Measurements from ENCODE around the gene ENDOU.
A peak's percentile ranks its signal among the peaks of the same experiment; 100 is the strongest.

ENDOU gene, protein sequence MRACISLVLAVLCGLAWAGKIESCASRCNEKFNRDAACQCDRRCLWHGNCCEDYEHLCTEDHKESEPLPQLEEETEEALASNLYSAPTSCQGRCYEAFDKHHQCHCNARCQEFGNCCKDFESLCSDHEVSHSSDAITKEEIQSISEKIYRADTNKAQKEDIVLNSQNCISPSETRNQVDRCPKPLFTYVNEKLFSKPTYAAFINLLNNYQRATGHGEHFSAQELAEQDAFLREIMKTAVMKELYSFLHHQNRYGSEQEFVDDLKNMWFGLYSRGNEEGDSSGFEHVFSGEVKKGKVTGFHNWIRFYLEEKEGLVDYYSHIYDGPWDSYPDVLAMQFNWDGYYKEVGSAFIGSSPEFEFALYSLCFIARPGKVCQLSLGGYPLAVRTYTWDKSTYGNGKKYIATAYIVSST

DNA sequence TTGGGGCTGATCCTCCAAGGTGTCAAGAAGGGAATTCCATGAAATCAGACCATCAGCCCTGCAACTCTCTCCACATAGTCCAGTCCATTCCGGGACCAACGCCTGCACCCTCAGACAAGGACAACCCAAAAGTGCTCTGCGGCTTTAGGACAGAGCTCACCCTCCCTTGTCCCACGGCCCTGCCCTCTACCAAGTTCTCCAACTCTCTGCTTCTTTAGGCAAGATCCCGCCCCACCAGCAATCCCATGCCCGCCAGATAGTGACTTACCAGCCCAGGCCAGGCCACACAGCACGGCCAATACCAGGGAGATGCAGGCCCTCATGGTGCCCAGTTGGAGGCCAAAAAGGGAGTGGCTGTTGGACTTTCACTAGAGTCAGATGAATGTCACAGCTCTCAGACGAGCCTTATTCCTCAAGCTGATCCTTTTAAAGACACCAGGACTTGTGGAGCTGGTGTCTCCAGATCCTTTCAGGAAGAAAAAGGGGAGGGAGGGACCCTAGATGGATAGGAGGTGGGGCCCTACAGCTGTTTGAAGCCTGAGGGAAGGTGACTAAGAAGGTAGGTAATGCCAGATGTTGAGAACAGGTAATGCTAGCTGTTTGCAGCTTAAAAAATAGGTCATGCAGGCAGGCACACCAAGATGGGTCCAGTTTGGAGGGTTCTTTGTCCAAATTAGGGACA is at the start of gene ENDOU:
Gene ENDOU, minus strand, starts transcription at position 400 of the 682 bp plus-strand sequence. Its CDS starts 77 bp downstream, at position 323.
- DNase-seq: peak; percentile 11

DNA sequence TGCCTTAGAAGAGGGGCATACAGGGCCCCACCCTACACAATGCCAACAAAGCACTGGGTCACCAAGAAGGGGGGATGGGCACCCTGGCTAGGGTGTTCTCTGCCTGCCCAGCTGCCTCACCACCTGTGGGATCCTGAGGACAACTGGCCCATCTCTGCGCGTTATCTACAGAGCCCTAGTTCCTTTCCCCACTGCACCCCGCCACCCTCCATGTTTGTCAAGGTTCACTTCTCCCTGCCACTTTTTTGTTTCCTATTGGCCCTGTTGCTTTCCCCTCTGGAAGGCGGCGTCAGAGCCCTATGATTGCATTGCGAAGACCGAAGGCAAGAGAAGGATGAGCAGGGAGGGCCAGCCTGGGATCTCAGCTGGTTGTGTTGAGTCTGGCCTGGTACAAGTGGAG is 49.4 kb upstream of the ENDOU start:
- DNase-seq: no peak

DNA sequence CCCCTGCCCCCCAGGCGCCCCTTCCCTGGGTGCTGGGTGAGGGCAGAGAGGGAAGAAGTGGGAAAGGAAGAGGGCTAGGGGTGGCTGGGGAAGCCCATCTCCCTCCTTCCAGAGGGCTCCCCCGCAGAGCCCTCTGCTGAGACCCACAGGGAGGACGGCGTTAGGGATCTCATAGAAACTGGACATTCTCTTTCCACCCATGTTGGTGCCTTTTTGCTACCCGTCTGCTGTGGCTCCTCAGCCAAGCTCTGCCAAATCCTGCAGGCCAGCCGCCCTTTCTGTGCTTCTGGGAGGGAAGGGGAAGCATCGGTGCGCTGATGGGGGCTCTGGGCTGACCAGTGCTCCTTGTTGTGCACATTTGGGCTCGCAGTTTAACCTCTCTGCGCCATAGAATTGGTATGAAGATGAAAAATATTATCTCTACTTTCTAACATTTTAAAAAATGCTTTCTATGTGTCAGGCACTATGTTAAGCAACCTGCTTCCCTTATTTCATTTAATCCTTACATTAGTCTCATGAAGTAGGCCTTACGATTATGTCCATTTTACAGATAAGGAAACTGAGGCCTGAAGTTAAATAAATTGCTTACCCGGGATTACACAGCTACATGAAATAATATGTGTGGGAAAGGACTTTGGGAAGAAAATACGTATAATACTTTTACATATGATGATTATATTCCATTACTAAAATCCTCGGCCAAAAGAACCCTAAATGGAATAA is 48.7 kb upstream of the ENDOU start:
- DNase-seq: no peak

DNA sequence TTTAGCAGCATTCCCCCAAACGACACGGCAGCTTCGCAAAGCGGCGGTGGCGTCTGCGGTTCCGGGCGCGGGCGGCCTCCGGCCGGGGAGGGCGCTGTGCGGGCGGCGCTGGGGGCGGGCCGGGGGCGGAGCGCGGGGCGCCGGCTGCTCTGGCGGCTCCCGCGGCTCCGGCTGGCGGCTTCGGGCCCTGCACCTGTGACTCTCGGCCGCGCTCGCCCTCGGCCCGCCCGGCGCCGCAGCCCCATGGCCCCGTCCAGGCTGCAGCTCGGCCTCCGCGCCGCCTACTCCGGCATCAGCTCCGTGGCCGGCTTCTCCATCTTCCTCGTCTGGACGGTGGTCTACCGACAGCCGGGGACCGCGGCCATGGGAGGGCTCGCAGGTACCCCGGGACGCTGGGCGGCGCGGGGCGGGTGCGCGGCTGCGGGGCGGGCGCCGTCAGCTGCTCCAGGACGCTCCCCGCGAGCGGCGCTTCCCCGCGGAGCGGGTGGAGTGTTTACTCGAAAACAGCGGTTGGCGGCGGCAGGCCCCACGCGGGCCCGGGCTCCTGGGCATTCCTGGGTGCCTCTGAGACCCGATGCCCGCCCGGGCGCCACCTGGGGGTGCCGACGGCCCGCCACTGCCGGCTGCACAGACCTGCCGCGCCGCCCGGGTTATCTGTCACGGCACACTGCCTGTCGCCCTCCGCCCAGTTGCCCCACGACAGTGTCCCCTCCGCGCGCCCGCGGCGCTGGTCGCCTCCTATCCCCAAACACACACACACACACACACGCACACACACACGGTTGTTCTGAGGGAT is 48.0 kb upstream of the ENDOU start, which contains the start of gene SLC48A1:
Gene SLC48A1, plus strand, starts transcription at position 177 of the 796 bp plus-strand sequence. Its CDS starts 67 bp downstream, at position 244.
- peak; percentile 79 for DNase-seq

DNA sequence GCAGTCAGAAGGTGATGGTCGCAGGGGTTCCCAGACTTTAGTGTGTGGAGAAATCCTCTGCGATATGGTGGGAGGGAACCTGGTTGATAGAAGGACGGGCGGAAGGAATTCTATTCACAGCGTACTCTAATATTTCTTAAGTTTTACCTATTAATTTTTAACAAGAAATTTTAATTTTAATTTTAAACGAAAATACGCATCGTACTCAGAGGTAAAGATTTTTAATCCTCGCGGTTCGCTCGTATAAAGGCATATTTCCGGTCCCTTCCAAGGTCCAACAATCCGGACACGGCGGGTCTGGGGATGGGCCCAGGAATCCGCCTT is 47.4 kb upstream of the ENDOU start:
- no peak for DNase-seq

DNA sequence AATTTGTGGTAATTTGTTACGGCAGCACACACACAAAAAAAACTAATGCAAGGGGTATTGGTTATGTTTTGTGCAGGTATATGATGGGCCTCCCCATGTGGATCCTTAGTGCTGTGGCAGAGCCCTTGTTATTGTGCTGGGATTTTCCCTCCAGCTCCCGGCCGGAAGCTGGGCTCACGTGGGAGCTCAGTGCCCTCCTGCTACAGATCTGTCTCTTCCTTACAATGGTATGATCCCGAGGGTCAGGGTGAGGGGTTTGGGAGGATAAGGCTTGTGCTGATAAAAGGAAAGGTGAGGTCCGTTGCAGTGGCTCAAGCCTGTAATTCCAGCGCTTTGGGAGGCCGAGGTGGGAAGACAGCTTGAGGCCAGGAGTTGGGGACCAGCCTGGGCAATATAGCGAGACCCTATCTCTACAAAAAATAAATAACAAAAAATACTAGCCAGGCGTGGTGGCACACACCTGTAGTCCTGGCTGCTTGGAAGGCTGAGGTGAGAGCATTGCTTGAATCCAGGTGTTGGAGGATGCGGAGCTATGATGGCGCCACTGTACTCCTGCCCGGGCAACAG is 46.9 kb upstream of the ENDOU start:
- DNase-seq: no peak

DNA sequence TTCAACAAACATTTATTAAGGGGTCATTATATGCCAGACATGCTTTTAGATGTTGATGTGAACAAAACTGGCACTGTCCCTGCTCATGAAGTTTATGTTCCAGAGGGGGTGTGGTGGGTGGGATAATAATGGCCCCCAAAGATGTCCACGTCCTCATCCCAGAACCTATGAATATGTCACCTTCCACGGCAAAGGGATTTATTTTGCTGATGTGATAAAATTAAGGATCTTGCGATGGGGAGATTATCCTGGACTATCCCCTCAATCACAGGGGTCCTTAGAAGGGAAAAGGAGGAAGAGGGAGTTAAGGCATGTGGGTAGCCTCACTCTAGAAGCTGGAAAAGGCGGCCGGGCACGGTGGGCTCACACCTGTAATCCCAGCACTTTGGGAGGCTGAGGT is 46.0 kb upstream of the ENDOU start:
- DNase-seq: no peak

DNA sequence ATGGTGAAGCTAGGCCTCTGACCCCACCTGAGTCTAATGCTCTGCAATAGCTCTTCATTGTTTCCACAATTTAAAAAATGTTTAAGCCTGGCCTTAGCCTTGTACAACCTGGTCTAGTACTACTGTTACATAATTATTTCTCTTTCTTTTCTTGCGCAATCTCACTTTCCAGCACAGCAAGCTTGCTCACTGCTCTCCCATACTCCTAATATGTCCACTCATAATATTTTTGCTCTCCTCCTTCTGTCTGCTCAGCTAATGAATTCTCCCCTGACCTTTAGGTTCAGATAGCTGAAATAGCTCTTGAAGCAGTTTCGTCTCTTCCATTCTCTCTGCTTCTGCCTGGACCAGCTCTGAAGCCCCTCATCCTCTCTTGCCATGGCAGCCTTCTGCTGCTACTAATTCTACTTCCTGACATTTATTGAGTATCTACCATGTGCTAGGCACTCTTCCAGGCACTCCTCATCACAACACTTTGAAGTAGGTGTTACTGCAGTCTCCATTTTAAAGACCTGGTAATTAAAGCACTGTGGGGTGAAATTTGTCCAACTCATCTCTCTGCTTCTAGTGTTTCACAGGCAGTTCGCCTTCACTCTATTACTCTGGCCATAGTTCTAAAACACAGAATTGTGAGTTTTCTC is 44.9 kb upstream of the ENDOU start:
- no peak for DNase-seq

DNA sequence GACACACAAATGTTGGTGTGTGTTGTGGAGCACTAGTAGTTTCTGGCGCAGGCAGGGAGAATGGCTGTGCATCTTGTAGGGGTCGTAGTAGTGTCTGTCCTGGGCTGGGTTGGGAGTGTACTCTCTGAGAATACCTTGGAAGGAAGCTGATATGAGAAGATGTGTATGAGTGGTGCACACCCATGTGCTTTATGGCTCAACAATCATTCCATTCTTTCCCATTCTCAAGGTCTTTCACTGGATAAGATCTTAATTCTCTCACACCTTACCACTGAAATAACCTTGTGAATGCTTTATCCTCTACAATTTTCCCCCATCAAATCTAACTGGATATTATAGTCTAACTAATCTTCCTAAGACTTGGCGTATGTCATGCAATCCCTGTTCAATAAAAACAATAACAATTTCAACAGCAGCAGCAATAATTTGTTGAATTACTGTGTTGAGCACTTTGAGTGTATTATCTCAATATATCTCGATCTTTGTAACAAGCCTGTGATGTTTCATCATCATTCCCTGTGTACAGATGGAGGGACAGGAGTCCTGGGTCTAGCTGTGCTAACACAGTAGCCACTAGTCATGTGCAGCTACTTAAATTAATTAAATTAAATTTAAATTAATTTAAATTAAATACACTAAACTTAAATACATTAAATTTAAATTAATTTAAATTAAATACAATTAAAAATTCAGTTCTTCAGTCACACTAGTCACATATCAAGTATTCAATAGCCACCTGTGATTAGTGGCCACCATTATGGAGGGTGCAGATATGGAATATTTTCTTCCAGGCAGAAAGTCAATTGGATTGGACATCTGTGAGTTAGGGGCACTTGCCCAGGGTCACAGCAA is 44.2 kb upstream of the ENDOU start:
- DNase-seq: no peak

DNA sequence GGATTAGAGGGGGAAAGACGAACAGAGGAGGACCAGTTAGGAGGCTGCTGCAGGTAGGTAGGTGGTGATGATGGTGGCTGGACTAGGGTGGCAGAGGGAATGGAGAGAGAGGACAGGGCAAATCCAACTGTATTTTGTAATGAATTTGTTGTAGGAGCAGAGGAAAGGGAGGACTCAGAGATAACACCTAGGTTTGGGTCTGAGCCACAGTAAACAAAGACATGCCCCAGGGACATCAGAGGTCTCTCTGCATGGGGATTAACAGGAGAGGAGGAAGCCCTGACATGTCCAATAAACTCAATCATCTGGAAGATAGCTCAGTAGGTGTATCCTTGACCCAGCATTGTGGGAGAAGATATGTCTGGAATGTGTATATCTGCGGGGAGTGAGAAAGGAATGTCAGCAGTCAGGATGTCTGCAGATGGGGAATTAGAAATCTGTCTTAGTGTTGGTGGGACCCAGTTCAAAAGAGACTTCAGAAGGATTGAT is 43.1 kb upstream of the ENDOU start:
- DNase-seq: no peak

DNA sequence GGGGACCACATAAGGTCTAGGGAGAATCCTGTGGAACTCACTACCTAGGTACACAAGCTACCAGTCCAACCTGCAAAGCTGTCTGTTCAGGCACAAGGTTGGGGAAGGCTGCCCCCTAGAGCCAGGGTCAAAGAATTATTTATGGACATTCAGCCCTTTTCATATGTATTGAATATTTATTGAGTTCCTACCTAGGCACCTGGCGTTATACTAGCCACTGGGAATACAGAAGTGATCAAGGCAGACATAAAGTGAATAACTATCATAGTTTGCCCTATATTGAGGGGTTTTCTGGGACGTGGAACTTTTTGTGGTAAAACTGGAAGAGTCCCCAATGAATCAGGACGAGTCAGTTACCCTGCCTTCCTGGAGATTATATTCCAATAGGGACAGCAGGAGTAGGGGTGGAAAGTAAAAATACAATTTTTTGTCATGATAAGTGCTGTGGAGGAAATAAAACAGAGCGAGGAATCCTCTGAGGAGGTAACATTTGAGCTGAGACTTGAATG is 42.0 kb upstream of the ENDOU start:
- peak; percentile 65 for DNase-seq

DNA sequence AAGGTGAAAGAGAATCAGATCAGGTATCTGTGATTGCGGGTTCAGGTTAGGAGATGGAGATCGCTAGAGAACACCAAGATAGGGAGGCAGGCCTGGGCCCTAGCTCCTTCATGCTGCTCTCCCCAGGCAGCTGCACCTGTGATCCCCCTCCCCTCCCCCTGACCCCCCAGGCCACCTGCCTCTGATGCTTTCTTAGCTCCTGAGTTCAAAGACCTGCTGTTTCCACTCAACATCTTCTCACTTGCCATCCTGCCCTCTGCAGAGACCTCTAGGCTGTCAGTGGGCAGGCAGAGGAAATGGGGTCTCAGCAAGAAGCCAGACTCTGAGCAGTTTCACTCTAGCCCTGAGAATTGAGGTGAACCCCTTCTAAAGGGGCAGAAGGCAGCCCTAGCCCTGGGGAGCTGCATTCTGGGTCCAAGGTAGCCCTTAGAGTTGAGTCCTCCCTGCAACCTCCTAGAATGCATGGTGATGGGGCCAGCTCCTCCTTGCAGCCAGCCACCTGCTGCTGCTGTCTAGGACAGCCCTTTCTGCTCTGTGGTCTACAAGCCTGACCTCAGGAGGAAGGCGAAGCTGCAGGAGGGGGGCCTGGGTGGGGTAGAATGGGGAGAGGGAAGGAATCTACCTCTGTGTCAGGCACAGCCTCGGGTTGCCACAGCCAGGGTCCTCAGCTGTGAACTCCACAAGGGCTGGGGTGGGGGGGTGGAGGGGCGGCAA is 41.4 kb upstream of the ENDOU start:
- no peak for DNase-seq

DNA sequence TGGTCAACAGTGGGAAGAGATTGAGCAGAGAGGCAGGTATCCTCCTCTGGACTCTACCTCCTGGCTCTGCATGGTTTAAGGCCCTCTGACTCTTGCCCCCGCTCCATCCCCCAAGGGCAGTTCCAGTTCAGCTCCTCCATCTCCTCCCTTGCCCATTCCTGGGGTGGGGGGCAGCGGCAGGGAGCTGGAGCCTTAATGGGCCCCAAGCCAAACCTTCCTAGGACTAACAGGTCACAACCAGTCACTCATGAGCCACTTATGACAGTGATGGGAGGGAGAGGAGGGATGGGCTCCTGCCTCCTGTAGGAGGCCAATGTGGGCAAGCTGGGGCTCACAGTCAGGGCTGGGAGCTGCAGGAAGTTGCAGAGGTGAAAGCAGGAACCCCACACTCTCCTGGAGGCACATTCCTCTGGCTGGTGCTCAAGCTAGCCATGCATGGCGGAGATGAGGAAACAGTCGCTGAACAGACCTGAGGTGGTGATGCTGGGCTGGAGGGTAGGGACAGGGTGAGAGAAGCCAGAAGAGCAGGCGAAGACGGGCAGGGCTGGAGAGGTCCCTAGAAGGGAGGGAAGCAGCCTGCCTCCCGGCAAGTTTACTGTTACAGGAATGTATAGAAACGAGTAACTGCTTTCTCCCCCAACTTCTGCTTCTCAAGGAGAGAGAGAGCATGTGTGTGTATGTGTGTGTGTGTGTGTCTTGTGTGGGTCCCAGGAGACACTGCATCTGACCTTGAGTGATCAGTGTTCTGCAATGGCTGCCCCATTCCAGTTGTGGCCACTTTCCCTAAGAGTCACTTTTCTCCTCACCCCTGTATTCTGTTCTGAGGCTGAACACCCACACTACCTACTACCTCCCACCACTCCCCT is 38.4 kb upstream of the ENDOU start:
- DNase-seq: no peak

DNA sequence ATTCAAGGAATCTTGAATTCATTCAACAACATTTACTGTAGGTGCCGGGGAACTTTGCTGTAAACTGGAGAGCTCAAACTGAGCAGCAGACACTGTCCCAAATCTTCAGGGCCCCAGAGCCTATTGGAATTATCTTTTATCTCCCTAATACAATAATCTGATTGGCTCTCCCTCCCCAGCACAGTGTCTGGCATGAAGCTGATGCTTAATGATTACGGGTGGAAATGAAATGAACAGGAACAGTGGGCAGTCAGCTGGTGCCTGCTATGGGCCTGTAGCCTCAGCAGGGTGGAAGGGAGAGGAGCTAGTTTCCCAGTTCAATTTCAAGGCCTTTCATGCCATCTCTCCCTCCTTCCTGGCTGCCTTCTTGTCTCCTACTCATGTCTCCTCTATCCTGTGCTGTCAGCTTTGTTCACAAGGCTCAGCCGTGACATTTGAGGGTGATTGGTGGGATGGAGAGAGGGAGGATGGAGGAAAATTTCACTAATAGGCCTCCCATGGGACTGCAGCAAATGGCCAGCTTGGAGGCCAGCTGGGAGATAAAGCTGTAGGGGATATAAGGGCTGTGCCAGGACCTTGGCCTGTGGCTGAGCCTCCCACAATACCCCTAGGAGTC is 37.7 kb upstream of the ENDOU start:
- no peak for DNase-seq

DNA sequence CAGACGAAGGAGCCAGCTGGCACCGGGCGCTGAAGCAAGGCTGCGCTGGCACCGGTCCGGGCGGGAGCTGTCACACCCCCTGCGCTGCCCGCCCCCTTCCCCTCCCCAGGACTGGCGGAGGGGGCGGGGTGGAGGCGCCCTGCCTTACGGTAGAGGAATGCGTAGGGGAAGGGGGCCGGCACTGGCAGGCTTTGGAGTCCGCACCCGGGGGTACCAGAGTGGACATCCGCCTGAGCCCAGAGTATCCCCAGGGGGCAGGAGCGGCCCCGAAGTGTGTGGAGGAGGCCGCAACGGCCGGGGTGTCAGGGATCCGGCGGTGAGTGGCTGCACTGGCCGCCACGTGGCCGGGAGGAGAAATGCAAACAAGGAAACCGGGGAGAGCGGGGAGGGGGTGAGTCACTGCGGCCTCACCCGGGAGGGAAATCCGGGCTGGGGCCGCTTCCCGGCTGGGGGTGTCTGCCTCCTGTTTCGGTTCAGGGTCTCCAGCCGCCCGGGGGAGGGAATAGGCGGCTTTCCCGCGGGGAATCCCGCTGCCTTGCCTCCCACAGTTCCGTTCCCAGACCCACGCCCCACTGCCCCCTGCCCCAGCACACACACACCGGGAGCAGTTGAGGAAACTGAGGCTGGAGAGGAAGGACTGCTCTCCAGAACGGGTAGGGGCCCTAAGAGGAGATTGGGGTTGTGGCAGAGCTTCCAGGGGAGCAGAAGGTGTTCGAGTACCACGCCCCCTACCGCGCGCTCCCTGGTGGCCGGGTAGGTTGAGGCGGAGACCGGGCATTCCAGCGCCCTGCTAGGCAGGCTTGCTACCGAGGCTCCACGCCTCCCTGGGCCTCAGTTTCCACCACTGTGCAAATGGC is 33.8 kb upstream of the ENDOU start, which contains the start of gene RAPGEF3:
Gene RAPGEF3, minus strand, starts transcription at position 47 of the 857 bp plus-strand sequence. CDS start 324 bp downstream, outside the sequence.
- DNase-seq: peak; percentile 68

DNA sequence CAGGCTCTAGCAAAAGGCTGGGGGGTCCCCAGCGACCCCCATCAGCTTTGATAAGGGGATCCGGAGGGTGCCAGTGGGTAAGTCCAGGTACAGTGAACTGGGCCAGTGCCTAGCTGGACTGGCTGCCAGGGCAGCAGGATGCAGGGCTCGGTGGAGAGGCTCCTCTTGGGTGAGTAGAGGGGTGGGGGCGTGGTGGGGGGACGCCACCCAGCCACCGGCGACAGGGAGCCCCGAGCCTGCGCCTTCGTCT is 33.2 kb upstream of the ENDOU start:
- DNase-seq: no peak

DNA sequence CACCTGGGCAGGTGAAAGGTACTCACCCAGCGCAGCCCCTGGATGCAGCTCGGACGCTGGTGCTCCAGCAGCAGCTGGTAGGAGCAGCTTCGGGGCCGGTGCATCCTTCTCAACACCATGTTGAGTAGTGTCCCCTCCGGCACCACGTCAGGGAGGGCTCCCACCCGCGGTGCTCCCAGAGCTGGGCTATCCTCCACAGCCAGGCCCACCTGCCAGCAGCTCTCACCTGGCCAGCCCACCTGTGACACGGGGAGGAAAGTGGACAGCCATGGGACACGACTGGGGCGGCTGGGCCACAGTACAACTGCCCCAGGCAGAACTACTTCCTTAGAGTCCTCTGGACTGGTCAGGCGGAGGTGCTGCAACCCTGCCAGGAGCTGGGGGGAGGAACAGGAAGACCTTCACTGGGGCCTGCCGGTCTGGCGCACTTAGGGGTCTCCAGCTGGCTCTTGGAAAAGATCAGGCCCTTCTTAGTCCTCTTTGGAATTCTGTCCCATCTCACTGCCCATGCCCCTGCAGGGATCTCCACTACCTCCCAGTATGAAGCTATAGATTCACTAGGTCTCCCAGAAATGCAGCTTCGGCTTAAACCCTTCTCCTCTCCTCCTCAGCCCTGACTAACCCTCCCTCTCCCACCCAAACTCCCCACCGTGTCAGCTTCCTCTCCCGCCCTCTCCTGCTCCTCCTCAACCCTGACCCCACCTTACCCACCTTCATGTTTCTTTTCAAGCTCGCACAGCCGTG is 32.7 kb upstream of the ENDOU start:
- DNase-seq: no peak

All from activated CD4-positive, CD25-positive, alpha-beta regulatory T cell treated with anti-CD3 and anti-CD28 coated beads, Interleukin-2, amount 50 U/mL, for 72 hours (primary cell).